Measurements from ENCODE around the gene TFB2M. TPM values are rescaled to one million over a fixed set of nuclear protein-coding genes. Genes with fewer than 3 reads are reported as not detected.

The TFB2M gene
- total and polyA plus RNA-seq, 2 donors (not counting 1 experiment from before 2014, with no cell fraction given), result 8.8 to 11.6 TPM

- intact Hi-C loops (cut with micrococcal nuclease), result no loop called here
- H3K9ac ChIP-seq (ENCODE audit: low read length), result no peak overlapping the region
- no peaks in the 10 kb centered on the region for H3K27me3 Mint-ChIP-seq
- H3K4me2 ChIP-seq (replicated peaks; ENCODE audit: low read depth, low read length, poor library complexity, severe bottlenecking), result no peak overlapping the region
- 100% methylated on average over 1 of the region's 6 CpGs for WGBS (ENCODE audit: insufficient coverage)
- peak overlapping the region; percentile 67 for H3K27ac Mint-ChIP-seq
- H3K4me3 Mint-ChIP-seq, result no peak overlapping the region
- ATAC-seq (ENCODE audit: low read depth), result no peak
- no peak overlapping the region for H3K27ac ChIP-seq (ENCODE audit: low read length in 2 of 2)
- no peaks in the 10 kb centered on the region for H3K9me3 ChIP-seq (ENCODE audit: control extremely low read depth in 1 of 3, control insufficient read depth in 2 of 3, insufficient read depth in 1 of 3, low read length in 2 of 3)
- TF ChIP-seq EZH2 (IDR thresholded peaks at IDR 0.05; ENCODE audit: borderline replicate concordance, insufficient read depth, low read depth, low read length, poor library complexity, severe bottlenecking) (no peak), CTCF (IDR thresholded peaks at IDR 0.05) (no peak)
- no peaks in the 10 kb centered on the region for H3K4me1 ChIP-seq (ENCODE audit: control insufficient read depth in 2 of 2, insufficient read depth in 2 of 2, low read length in 2 of 2)
- no peaks in the 10 kb centered on the region for H3K9me3 Mint-ChIP-seq (ENCODE audit: insufficient read depth)
- H3K4me1 Mint-ChIP-seq, result peaks cover 35% of the 10 kb centered on the region
- POLR2A ChIA-PET, result no interaction called here
- peaks cover 76% of the 10 kb centered on the region for H3K79me2 ChIP-seq (ENCODE audit: control insufficient read depth, insufficient read depth, low read length)
- no peak overlapping the region for H3K4me3 ChIP-seq (ENCODE audit: control extremely low read depth in 1 of 5, extremely low read depth in 1 of 5, insufficient read depth in 1 of 5, low read depth in 2 of 5, low read length in 4 of 5)
- no peak overlapping the region for H2AFZ ChIP-seq (ENCODE audit: insufficient read depth, low read depth, low read length, poor library complexity, severe bottlenecking)
- CTCF ChIA-PET, result no interaction called here
- DNase-seq, result no peak
- no peaks in the 10 kb centered on the region for H3K27me3 ChIP-seq (replicated peaks in 1 of 4; ENCODE audit: control extremely low read depth in 1 of 4, control insufficient read depth in 3 of 4, insufficient read depth in 4 of 4, low read length in 3 of 4)
- peaks cover 79% of the 10 kb centered on the region for H4K20me1 ChIP-seq (ENCODE audit: control insufficient read depth, insufficient read depth, low read length, poor library complexity, severe bottlenecking)
- H3K36me3 ChIP-seq (replicated peaks in 1 of 2; ENCODE audit: control extremely low read depth in 1 of 2, control insufficient read depth in 1 of 2, extremely low read depth in 1 of 2, insufficient read depth in 2 of 2, low read length in 1 of 2), result peaks cover 3 to 7% of the 10 kb centered on the region in 2 experiments
Observed at GRCh38 chr1:246613096-246613758, 47.2 kb upstream of the TFB2M start.

- Histone ChIP-seq H3K27ac (ENCODE audit: low read length in 2 of 2) (no peak overlapping the region), H3K27me3 (replicated peaks in 1 of 4; ENCODE audit: control extremely low read depth in 1 of 4, control insufficient read depth in 3 of 4, insufficient read depth in 4 of 4, low read length in 3 of 4) (no peaks in the 10 kb centered on the region), H3K79me2 (ENCODE audit: control insufficient read depth, insufficient read depth, low read length) (peaks cover 72% of the 10 kb centered on the region), H3K36me3 (replicated peaks in 1 of 2; ENCODE audit: control extremely low read depth in 1 of 2, control insufficient read depth in 1 of 2, extremely low read depth in 1 of 2, insufficient read depth in 2 of 2, low read length in 1 of 2) (peaks cover 3 to 6% of the 10 kb centered on the region in 2 experiments), H4K20me1 (ENCODE audit: control insufficient read depth, insufficient read depth, low read length, poor library complexity, severe bottlenecking) (peaks cover 75% of the 10 kb centered on the region), H3K4me1 (ENCODE audit: control insufficient read depth in 2 of 2, insufficient read depth in 2 of 2, low read length in 2 of 2) (no peaks in the 10 kb centered on the region), H3K9ac (ENCODE audit: low read length) (no peak overlapping the region), H3K4me2 (replicated peaks; ENCODE audit: low read depth, low read length, poor library complexity, severe bottlenecking) (no peak overlapping the region), H2AFZ (ENCODE audit: insufficient read depth, low read depth, low read length, poor library complexity, severe bottlenecking) (no peak overlapping the region), H3K4me3 (ENCODE audit: control extremely low read depth in 1 of 5, extremely low read depth in 1 of 5, insufficient read depth in 1 of 5, low read depth in 2 of 5, low read length in 4 of 5) (no peak overlapping the region), H3K9me3 (ENCODE audit: control extremely low read depth in 1 of 3, control insufficient read depth in 2 of 3, insufficient read depth in 1 of 3, low read length in 2 of 3) (peaks cover 0 to 3% (median 0%) of the 10 kb centered on the region in 3 donors)
- Mint-ChIP-seq H3K4me3 (no peak overlapping the region), H3K9me3 (ENCODE audit: insufficient read depth) (no peaks in the 10 kb centered on the region), H3K4me1 (peaks cover 38% of the 10 kb centered on the region), H3K27ac (no peak overlapping the region), H3K27me3 (no peaks in the 10 kb centered on the region)
- ChIA-PET CTCF (interaction anchor here (0.6 kb wide), 1 partner anchor 17 kb away, joined by 3 read pairs; no protein-coding TSS in a partner anchor), POLR2A (no interaction called here)
- no CpG with 5 or more reads among the region's 4 CpGs for WGBS (ENCODE audit: insufficient coverage)
- intact Hi-C loops (cut with micrococcal nuclease), result no loop called here
- DNase-seq (no peak), ATAC-seq (ENCODE audit: low read depth) (no peak)
- TF ChIP-seq EZH2 (IDR thresholded peaks at IDR 0.05; ENCODE audit: borderline replicate concordance, insufficient read depth, low read depth, low read length, poor library complexity, severe bottlenecking) (no peak), CTCF (IDR thresholded peaks at IDR 0.05) (no peak)
Observed at GRCh38 chr1:246609632-246610031, 43.6 kb upstream of the TFB2M start.

All from B cell (primary cell).